NCI-H1105 treated with DMSO at 0.1 percent for 48 hours (cell line): ENCODE results near the gene DOCK2.
"Not testable (repeated sequence)": the region's sequence is repeated elsewhere in the genome, so short reads cannot be mapped to it uniquely, and the experiment has no call there.

ENCODE experiments used
- DNase-seq: peaks from one replicate; lab custom pipeline; 2025; lab: John Stamatoyannopoulos, UW

The DOCK2 gene

DNA sequence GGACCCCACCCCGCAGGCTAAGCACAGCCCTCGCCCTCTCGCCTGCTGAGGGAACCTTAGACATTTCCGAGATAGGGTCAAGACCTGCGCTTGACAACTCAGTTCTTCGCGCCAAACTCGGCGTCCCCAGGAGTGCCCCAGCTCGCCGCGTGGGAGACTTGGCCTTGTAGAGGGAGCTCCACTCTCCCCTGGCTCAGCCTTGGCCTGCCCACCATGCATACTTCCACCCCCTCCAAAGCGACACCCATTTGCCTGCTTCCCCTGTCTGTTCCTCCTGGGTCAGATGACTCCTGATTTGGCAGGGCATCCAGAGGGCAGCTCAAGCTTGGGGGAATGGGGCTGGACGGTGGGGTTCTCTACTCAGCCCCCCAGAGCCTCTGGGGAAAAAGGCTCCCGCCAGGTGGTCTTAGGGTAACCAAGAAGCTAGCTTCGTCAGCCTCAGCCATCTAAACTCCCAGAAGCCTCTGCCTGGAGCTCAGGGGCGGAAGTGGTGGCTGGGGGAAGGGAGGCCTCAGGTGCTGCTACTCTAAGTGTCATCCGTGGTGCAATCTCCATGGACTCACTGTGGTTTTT, 560 bp downstream of the DOCK2 start:
- DNase-seq: no peak

- DNase-seq: no peak
Measured at GRCh38 chr5:169641253-169641652, 4.2 kb downstream of the DOCK2 start.

DNA sequence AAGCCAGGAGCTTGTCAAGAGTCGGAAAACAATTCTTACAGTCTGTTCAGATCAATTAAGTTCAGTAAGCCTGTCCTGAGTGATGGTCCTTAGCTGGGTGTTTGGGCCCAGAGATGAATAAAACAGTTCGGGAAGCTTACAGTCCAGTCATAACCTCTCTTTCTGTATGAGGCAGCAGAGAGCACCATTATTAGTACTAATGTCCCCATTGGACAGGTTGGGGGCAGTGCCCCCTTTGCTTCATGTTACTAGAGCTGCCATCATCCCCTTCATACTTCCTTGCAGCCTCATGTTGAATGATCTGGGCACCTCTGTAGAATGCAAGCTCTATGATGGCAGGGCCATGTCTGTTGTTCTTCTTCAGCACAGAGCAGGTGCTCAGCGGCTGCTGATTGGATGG, 9.8 kb downstream of the DOCK2 start:
- DNase-seq: no peak

- DNase-seq: no peak
Measured at GRCh38 chr5:169647566-169647965, 10.5 kb downstream of the DOCK2 start.

DNA sequence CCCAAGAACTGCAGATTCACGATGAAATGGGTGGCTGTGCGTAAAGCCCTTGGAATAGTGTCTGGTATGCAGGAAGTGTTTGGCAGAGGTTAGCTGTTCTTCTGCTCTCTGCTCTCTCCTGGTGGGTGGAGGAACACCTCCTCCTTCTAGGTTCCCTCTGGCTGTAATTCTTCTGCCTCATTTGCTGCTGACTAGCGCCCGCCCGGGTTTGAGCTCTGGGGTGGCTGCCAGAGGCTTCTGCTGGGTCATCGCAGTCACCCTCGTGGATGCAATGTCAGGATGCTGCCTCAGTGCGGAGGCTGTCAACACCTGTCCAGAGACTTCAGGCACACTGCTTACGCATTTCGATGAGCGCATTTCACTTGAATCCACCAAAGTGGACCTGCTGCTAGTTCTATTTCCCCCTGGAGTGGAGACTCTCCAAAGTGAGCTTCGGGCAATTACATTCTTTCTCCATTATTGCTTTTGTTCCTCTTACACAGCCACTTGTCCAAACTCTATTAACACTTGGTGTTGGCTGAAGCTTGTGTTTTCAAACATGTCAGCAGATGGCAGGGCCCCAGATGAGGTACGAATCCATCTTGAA, 11.7 kb downstream of the DOCK2 start:
- DNase-seq: no peak

- no peak for DNase-seq
Measured at GRCh38 chr5:169649486-169649885, 12.4 kb downstream of the DOCK2 start.

- DNase-seq: no peak
Measured at GRCh38 chr5:169650701-169651331, 13.7 kb downstream of the DOCK2 start.

GRCh38 chr5:169651526-169651925, 14.5 kb downstream of the DOCK2 start:
- DNase-seq: no peak

- DNase-seq: peak; percentile 34
Measured at GRCh38 chr5:169652057-169652456, 15.0 kb downstream of the DOCK2 start.

- DNase-seq: no peak
Measured at GRCh38 chr5:169653091-169653490, 16.0 kb downstream of the DOCK2 start.

- no peak for DNase-seq
Measured at GRCh38 chr5:169655353-169655752, 18.3 kb downstream of the DOCK2 start.

DNA sequence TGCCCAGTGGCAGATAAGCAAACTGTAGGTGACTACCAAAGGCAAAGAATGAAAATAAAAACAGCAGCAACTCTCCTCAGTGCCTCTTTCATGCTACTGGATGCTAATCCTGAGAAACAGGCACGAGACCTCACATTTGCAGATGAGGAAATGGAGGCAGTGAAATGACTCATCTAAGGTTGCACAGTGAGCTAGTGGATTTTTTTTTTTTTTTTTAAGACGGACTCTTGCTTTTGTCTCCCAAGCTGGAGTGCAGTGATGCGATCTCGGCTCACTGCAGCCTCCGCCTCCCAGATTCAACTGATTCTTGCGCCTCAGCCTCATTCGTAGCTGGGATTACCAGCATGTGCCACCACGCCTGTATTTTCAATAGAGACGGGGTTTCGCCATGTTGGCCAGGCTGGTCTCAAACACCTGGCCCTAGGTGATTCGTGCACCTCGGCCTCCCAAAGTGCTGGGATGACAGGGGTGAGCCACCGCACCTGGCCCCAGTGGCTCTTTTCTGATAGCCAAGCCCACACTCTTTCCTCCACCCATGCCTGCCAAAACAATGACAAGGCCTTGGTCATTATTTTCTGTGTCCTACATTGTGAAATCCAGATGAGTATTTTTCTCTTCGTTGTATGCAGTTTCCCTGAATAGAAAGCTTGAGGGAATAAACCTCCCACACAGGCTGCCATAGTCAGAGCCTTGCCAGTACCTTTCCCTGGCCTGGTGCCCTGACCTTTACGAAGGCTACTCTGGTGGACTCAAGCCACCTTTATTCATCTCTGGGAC, 19.2 kb downstream of the DOCK2 start:
- DNase-seq: no peak

- DNase-seq: no peak
Measured at GRCh38 chr5:169657127-169657526, 20.1 kb downstream of the DOCK2 start.

DNA sequence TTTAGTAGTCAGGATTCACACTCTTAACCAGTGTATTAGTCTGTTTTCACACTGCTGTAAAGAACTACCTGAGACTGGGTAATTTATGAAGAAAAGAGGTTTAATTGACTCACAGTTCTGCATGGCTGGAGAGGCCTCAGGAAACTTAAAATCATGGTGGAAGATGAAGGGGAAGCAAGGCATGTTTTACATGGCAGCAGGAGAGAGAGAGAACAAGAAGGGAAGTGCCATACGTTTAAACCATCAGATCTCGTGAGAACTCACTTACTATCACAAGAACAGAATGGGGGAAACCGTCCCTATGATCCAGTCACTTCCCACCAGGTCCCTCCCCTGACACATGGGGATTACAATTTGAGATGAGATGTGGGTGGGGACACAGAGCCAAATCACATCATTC, 25.4 kb downstream of the DOCK2 start:
- DNase-seq: not testable (repeated sequence)

DNA sequence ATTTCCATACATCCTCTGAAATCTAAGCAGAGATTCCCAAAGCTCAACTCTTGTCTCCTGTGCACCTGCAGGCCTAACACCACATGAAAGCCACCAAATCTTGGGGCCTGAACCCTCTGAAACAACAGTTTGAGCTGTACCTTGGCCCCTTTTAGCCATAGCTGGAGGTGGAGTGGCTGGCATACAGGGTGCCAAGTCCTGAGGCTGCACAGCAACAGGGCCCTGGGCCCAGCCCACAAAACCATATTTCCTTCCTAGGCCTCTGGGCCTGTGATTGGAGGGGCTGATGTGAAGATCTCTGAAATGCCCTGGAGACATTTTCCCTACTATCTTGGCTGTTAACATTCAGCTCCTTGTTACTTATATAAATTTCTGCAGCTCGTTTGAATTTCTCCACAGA, 26.5 kb downstream of the DOCK2 start:
- no peak for DNase-seq

- DNase-seq: no peak
Measured at GRCh38 chr5:169666365-169666764, 29.3 kb downstream of the DOCK2 start.

GRCh38 chr5:169667896-169668674, 31.0 kb downstream of the DOCK2 start:
- peak; percentile 23 for DNase-seq

GRCh38 chr5:169668732-169669131, 31.7 kb downstream of the DOCK2 start:
- no peak for DNase-seq

GRCh38 chr5:169670769-169671525, 33.9 kb downstream of the DOCK2 start:
- no peak for DNase-seq

DNA sequence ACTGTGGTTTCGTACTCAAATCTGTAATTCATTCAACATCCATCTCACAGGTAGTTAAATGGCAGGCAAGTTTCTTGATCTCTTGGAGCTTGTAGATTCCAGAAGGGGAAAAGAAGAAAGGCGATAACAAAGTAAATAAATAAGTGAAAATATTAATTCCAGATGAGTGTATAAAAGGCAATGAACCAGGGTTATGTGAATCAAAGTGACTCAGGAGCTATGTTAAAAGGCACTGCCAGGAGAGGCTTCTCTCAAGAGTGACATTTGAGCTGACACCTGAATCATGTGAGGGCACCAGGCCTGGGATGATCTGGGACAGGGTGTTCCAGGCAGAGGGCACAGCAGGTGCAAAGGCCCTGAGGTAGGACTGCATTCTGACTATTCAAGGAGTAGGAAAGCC, 45.0 kb downstream of the DOCK2 start:
- DNase-seq: no peak

DNA sequence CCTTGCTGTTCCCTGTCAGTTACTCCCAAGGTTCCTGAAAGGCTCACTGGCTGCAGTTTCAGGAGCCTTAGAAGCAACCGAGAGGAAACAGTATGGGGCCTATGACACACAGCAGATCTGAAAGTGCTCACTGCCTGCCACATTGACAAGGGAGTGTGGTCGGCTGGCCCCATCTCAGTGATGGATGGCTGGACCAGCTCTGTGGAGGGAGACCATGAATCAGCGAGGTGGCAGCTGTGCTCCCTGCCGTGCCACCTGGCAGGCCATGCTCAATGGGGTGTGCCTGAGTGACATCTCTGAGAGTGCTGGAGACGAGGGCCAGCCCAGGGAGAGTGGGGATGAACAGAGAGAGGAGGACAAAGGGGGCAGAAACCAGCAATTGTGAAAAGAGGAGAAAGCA, 49.1 kb downstream of the DOCK2 start:
- DNase-seq: no peak

DNA sequence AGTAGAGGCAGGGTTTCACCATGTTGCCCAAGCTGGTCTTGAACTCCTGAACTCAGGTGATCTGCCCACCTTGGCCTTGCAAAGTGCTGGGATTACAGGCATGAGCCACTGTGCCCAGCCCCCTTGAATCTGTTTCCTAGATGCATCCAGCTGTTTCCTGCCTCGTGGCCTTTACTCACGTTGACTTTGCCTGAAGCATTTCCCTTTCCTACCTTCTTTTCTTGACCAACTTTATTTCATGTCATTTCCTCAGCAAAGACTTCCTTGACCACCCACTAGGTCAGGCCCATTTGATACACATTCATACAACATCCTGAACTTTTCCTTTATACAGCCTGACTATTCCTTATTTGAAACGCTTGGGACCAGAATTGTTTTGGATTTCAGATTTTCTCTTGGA, 51.0 kb downstream of the DOCK2 start:
- no peak for DNase-seq
